HEK293 (cell line): ENCODE data around the gene ACCSL.
A peak's percentile ranks its signal among the peaks of the same experiment; 100 is the strongest.

Experiments used
- CTCF ChIA-PET: fragments of 350-600 bp; formaldehyde crosslinking; extraction: SDS; loops from one replicate; lab custom pipeline; 2021; ENCODE audit warnings: antibody characterized with exemption; lab: Yijun Ruan, JAX
- POLR2A ChIA-PET: fragments of 300-600 bp; formaldehyde crosslinking; extraction: SDS; loops from one replicate; lab custom pipeline; 2020; ENCODE audit warnings: antibody characterized with exemption, inconsistent platforms; lab: Yijun Ruan, JAX
- H3K27ac ChIP-seq: fragments of 200-500 bp; sonication (Bioruptor generic); 2 replicates; pipeline ENCODE4 v1.5.1; 2014; ENCODE audit warnings: low read depth, low read length, control low read depth, inconsistent platforms; ENCODE audit errors: extremely low read depth
- H3K36me3 ChIP-seq, 2 experiments: fragments of 200-500 bp in 1 of 2; sonication (Bioruptor generic) in 1 of 2; 1 replicate in 1 of 2; 2 replicates in 1 of 2; pipeline ENCODE4 v1.5.1; 2014 to 2017; ENCODE audit warnings: inconsistent platforms in 2 of 2, low read length in 2 of 2; ENCODE audit not compliant: control insufficient read depth in 2 of 2, insufficient read depth in 1 of 2
- H3K4me1 ChIP-seq: fragments of 200-500 bp; sonication (Bioruptor generic); 2 replicates; pipeline ENCODE4 v1.5.1; 2014; ENCODE audit warnings: mild to moderate bottlenecking, low read length, inconsistent platforms; ENCODE audit not compliant: control insufficient read depth, insufficient read depth
- H3K4me3 ChIP-seq: 2 replicates; pipeline ENCODE4 v1.5.1; 2011; ENCODE audit warnings: low read depth, mild to moderate bottlenecking, control low read depth, low read length, moderate library complexity
- H3K9me3 ChIP-seq: fragments of 200-500 bp; sonication (Bioruptor generic); 2 replicates; pipeline ENCODE4 v1.5.1; 2014; ENCODE audit warnings: low read depth, low read length, inconsistent platforms; ENCODE audit not compliant: control insufficient read depth, insufficient read depth
- EGR2 ChIP-seq: fragments of 450-650 bp; formaldehyde crosslinking; IDR thresholded peaks from 2 replicates; pipeline ENCODE4 v1.5.1; 2016; ENCODE audit warnings: low read depth, missing biosample characterization, missing genetic modification characterization
- GLIS1 ChIP-seq: fragments of 450-650 bp; formaldehyde crosslinking; IDR thresholded peaks from 2 replicates; pipeline ENCODE4 v1.5.1; 2016; ENCODE audit warnings: missing biosample characterization, missing genetic modification characterization
- KLF7 ChIP-seq: fragments of 450-650 bp; formaldehyde crosslinking; IDR thresholded peaks from 2 replicates; pipeline ENCODE4 v1.5.1; 2016; ENCODE audit warnings: missing biosample characterization, missing genetic modification characterization, borderline replicate concordance
- MEIS1 ChIP-seq: sonication (generic); formaldehyde crosslinking; IDR thresholded peaks from 2 replicates; pipeline ENCODE4 v1.8.1; 2022; ENCODE audit warnings: missing genetic modification reagents, mild to moderate bottlenecking, borderline replicate concordance
- MZF1 ChIP-seq: fragments of 450-650 bp; formaldehyde crosslinking; IDR thresholded peaks from 2 replicates; pipeline ENCODE4 v1.5.1; 2017; ENCODE audit warnings: missing biosample characterization, missing genetic modification characterization, borderline replicate concordance
- REPIN1 ChIP-seq: fragments of 450-650 bp; formaldehyde crosslinking; IDR thresholded peaks from 2 replicates; pipeline ENCODE4 v1.5.1; 2017; ENCODE audit warnings: missing biosample characterization, missing genetic modification characterization, low read depth
- SP2 ChIP-seq: fragments of 450-650 bp; formaldehyde crosslinking; IDR thresholded peaks from 2 replicates; pipeline ENCODE4 v1.5.1; 2016; ENCODE audit warnings: missing biosample characterization, missing genetic modification characterization
- ZNF121 ChIP-seq: fragments of 450-650 bp; formaldehyde crosslinking; IDR thresholded peaks from 2 replicates; pipeline ENCODE4 v1.5.1; 2016; ENCODE audit warnings: missing biosample characterization, missing genetic modification characterization
- ZNF2 ChIP-seq: fragments of 450-650 bp; formaldehyde crosslinking; IDR thresholded peaks from 2 replicates; pipeline ENCODE4 v1.5.1; 2016; ENCODE audit warnings: missing biosample characterization, missing genetic modification characterization
- ZNF274 ChIP-seq, 2 experiments: fragments of 200-500 bp in 1 of 2; fragments of 450-650 bp in 1 of 2; sonication (Bioruptor generic) in 1 of 2; formaldehyde crosslinking in 1 of 2; IDR thresholded peaks; 2 replicates each; pipeline versions ENCODE4 v1.5.1 to v1.6.1; 2014 to 2016; ENCODE audit warnings: borderline replicate concordance in 1 of 2, inconsistent platforms in 1 of 2, low read length in 1 of 2, missing biosample characterization in 1 of 2, missing genetic modification characterization in 1 of 2
- ZNF350 ChIP-seq: fragments of 450-650 bp; formaldehyde crosslinking; IDR thresholded peaks from 2 replicates; pipeline ENCODE4 v1.5.0; 2017; ENCODE audit warnings: missing biosample characterization, mild to moderate bottlenecking, missing genetic modification characterization
- ZNF366 ChIP-seq: fragments of 450-650 bp; formaldehyde crosslinking; conservative IDR thresholded peaks from 2 replicates; pipeline ENCODE4 v1.5.1; 2016; ENCODE audit warnings: missing biosample characterization, missing genetic modification characterization
- ZNF473 ChIP-seq: fragments of 450-650 bp; formaldehyde crosslinking; IDR thresholded peaks from 2 replicates; pipeline ENCODE4 v1.5.1; 2017; ENCODE audit warnings: missing biosample characterization, missing genetic modification characterization
- ZNF585B ChIP-seq: fragments of 450-650 bp; formaldehyde crosslinking; IDR thresholded peaks from 2 replicates; pipeline ENCODE4 v1.5.1; 2016; ENCODE audit warnings: missing biosample characterization, missing genetic modification characterization
- ZNF610 ChIP-seq: fragments of 450-650 bp; formaldehyde crosslinking; IDR thresholded peaks from 2 replicates; pipeline ENCODE4 v1.5.1; 2016; ENCODE audit warnings: missing biosample characterization, missing genetic modification characterization, borderline replicate concordance
- ZNF624 ChIP-seq: fragments of 450-650 bp; formaldehyde crosslinking; IDR thresholded peaks from 2 replicates; pipeline ENCODE4 v1.5.1; 2017; ENCODE audit warnings: missing biosample characterization, missing genetic modification characterization
- ZNF654 ChIP-seq: fragments of 450-650 bp; formaldehyde crosslinking; IDR thresholded peaks from 2 replicates; pipeline ENCODE4 v1.5.1; 2016; ENCODE audit warnings: low read depth, missing biosample characterization, missing genetic modification characterization
- ZNF660 ChIP-seq: fragments of 450-650 bp; IDR thresholded peaks from 2 replicates; pipeline ENCODE4 v1.5.1; 2018; ENCODE audit warnings: missing biosample characterization, mild to moderate bottlenecking, missing genetic modification characterization
- ZNF664 ChIP-seq: fragments of 450-650 bp; formaldehyde crosslinking; IDR thresholded peaks from 2 replicates; pipeline ENCODE4 v1.5.1; 2016; ENCODE audit warnings: missing biosample characterization, missing genetic modification characterization
- TF ChIP-seq, protein P1 (sequence below): fragments of 450-650 bp; formaldehyde crosslinking; IDR thresholded peaks from 2 replicates; pipeline ENCODE4 v1.5.1; 2016; ENCODE audit warnings: missing biosample characterization, missing genetic modification characterization
- TF ChIP-seq, protein P2 (sequence below): fragments of 450-650 bp; formaldehyde crosslinking; IDR thresholded peaks from 2 replicates; pipeline ENCODE4 v1.5.1; 2016; ENCODE audit warnings: missing biosample characterization, missing genetic modification characterization
- TF ChIP-seq, protein P3 (sequence below): fragments of 450-650 bp; formaldehyde crosslinking; conservative IDR thresholded peaks from 2 replicates; pipeline ENCODE4 v1.5.1; 2016; ENCODE audit warnings: low read depth, missing biosample characterization, missing genetic modification characterization
- TF ChIP-seq, protein P4 (sequence below): fragments of 450-650 bp; formaldehyde crosslinking; IDR thresholded peaks from 2 replicates; pipeline ENCODE4 v1.5.1; 2016; ENCODE audit warnings: missing biosample characterization, missing genetic modification characterization
- TF ChIP-seq, protein P5 (sequence below): fragments of 450-650 bp; formaldehyde crosslinking; IDR thresholded peaks from 2 replicates; pipeline ENCODE4 v1.5.1; 2016; ENCODE audit warnings: missing biosample characterization, missing genetic modification characterization

ACCSL gene

DNA sequence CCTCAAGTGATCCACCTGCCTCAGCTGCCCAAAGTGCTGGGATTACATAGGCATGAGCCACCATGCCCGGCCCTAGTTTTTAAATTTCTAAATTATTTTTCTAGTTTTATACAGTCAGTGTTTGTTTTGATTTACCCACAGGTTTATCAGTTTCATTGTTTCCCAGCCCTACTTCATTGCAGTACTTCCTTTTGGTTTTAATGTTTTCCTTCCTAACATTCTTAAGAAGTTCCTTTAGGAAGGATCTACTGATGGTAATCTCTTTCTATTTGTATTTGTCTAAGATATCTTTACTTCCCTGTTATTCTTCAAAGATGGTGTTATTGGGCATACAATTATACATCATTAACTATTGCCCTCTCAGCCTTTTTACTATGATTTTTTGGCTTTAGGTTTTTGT lies 42.8 kb downstream of the ACCSL start:
- Histone ChIP-seq H3K9me3 (no peaks in the 10 kb centered on the region), H3K27ac (no peak overlapping the region), H3K36me3 (no peaks in the 10 kb centered on the region), H3K4me1 (no peaks in the 10 kb centered on the region), H3K4me3 (no peak overlapping the region)
- POLR2A ChIA-PET, result interaction anchor here (0.5 kb wide), 1 partner anchor 730 kb away, joined by 4 read pairs; no protein-coding TSS in a partner anchor
- CTCF ChIA-PET, result interaction anchor here (0.7 kb wide), 1 partner anchor 619 kb away, joined by 3 read pairs; no protein-coding TSS in a partner anchor
- TF ChIP-seq ZNF350 (tag by site-specific recombination) (no peak), ZNF366 (tag by site-specific recombination) (no peak), MEIS1 (CRISPR knock-in tag) (no peak), ZNF610 (no peak), ZNF274 (IDR thresholded peaks at IDR 0.05; ENCODE audit: low read length) (no peak), ZNF274 (tag by site-specific recombination; IDR thresholded peaks at IDR 0.05; ENCODE audit: borderline replicate concordance) (no peak), ZNF2 (no peak), ZNF624 (tag by site-specific recombination) (no peak), KLF7 (no peak), REPIN1 (tag by site-specific recombination) (no peak), ZNF473 (no peak)
- TF ChIP-seq, protein P1, sequence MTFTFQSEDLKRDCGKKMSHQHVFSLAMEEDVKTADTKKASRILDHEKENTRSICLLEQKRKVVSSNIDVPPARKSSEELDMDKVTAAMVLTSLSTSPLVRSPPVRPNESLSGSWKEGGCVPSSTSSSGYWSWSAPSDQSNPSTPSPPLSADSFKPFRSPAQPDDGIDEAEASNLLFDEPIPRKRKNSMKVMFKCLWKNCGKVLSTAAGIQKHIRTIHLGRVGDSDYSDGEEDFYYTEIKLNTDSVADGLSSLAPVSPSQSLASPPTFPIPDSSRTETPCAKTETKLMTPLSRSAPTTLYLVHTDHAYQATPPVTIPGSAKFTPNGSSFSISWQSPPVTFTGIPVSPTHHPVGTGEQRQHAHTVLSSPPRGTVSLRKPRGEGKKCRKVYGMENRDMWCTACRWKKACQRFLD (tag by site-specific recombination), result no peak
- TF ChIP-seq, protein P2, sequence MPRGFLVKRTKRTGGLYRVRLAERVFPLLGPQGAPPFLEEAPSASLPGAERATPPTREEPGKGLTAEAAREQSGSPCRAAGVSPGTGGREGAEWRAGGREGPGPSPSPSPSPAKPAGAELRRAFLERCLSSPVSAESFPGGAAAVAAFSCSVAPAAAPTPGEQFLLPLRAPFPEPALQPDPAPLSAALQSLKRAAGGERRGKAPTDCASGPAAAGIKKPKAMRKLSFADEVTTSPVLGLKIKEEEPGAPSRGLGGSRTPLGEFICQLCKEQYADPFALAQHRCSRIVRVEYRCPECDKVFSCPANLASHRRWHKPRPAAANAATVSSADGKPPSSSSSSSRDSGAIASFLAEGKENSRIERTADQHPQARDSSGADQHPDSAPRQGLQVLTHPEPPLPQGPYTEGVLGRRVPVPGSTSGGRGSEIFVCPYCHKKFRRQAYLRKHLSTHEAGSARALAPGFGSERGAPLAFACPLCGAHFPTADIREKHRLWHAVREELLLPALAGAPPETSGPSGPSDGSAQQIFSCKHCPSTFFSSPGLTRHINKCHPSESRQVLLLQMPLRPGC (tag by site-specific recombination), result no peak
- TF ChIP-seq, protein P3, sequence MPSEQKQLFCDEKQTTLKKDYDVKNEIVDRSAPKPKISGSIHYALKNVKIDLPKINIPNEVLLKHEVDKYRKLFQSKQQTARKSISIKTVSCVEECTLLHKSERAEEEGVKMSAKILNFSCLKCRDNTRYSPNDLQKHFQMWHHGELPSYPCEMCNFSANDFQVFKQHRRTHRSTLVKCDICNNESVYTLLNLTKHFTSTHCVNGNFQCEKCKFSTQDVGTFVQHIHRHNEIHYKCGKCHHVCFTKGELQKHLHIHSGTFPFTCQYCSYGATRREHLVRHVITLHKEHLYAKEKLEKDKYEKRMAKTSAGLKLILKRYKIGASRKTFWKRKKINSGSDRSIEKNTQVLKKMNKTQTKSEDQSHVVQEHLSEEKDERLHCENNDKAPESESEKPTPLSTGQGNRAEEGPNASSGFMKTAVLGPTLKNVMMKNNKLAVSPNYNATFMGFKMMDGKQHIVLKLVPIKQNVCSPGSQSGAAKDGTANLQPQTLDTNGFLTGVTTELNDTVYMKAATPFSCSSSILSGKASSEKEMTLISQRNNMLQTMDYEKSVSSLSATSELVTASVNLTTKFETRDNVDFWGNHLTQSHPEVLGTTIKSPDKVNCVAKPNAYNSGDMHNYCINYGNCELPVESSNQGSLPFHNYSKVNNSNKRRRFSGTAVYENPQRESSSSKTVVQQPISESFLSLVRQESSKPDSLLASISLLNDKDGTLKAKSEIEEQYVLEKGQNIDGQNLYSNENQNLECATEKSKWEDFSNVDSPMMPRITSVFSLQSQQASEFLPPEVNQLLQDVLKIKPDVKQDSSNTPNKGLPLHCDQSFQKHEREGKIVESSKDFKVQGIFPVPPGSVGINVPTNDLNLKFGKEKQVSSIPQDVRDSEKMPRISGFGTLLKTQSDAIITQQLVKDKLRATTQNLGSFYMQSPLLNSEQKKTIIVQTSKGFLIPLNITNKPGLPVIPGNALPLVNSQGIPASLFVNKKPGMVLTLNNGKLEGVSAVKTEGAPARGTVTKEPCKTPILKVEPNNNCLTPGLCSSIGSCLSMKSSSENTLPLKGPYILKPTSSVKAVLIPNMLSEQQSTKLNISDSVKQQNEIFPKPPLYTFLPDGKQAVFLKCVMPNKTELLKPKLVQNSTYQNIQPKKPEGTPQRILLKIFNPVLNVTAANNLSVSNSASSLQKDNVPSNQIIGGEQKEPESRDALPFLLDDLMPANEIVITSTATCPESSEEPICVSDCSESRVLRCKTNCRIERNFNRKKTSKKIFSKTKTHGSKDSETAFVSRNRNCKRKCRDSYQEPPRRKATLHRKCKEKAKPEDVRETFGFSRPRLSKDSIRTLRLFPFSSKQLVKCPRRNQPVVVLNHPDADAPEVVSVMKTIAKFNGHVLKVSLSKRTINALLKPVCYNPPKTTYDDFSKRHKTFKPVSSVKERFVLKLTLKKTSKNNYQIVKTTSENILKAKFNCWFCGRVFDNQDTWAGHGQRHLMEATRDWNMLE (tag by site-specific recombination), result no peak
- TF ChIP-seq, protein P4, sequence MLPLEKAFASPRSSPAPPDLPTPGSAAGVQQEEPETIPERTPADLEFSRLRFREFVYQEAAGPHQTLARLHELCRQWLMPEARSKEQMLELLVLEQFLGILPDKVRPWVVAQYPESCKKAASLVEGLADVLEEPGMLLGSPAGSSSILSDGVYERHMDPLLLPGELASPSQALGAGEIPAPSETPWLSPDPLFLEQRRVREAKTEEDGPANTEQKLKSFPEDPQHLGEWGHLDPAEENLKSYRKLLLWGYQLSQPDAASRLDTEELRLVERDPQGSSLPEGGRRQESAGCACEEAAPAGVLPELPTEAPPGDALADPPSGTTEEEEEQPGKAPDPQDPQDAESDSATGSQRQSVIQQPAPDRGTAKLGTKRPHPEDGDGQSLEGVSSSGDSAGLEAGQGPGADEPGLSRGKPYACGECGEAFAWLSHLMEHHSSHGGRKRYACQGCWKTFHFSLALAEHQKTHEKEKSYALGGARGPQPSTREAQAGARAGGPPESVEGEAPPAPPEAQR (tag by site-specific recombination), result no peak

DNA sequence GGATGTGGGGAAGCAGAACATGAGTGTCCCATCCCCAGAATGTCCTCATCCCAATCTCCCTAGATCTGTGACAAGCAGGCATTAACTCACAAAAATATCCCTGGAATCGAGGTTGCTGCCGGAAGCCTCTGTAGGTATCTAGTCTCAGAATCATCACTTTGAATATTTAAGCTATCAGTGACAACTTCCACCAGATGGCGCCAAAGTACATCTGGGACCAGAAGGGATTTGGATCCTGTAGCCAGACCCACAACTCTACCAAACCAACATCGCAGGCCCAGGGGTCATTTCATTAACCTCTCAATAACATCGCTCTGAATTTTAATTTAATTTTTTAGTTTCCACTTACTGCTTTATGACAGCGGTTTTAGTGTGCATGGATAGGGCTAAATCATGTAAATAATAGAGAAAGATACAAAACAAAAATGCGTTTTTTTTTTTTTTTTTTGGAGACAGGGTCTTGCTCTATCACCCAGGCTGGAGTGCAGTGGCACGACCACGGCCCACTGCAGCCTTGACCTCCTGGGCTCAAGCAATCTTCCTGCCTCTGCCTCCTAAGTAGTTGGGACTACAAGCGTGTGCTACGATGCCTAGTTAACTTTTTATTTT lies 46.6 kb downstream of the ACCSL start:
- Histone ChIP-seq H3K4me3 (no peak overlapping the region), H3K36me3 (peaks cover 0 to under 1% of the 10 kb centered on the region in 2 experiments; a peak in 1 of 3 replicates), H3K4me1 (no peaks in the 10 kb centered on the region), H3K27ac (no peak overlapping the region), H3K9me3 (no peaks in the 10 kb centered on the region)
- POLR2A ChIA-PET, result interaction anchor here (0.6 to 0.7 kb wide), 2 partner anchors 10 to 516 kb away, joined by 3 read pairs; no protein-coding TSS in a partner anchor
- CTCF ChIA-PET, result interaction anchor here (0.6 to 3.6 kb wide), 32 partner anchors 8 to 1544 kb away, joined by 3 to 64 read pairs (median 3); no protein-coding TSS in a partner anchor
- no peak for TF ChIP-seq ZNF664 (tag by site-specific recombination)
- no peak for TF ChIP-seq SP2
- TF ChIP-seq ZNF660 (tag by site-specific recombination), result no peak
- TF ChIP-seq ZNF585B (tag by site-specific recombination), result no peak
- TF ChIP-seq, protein P5, sequence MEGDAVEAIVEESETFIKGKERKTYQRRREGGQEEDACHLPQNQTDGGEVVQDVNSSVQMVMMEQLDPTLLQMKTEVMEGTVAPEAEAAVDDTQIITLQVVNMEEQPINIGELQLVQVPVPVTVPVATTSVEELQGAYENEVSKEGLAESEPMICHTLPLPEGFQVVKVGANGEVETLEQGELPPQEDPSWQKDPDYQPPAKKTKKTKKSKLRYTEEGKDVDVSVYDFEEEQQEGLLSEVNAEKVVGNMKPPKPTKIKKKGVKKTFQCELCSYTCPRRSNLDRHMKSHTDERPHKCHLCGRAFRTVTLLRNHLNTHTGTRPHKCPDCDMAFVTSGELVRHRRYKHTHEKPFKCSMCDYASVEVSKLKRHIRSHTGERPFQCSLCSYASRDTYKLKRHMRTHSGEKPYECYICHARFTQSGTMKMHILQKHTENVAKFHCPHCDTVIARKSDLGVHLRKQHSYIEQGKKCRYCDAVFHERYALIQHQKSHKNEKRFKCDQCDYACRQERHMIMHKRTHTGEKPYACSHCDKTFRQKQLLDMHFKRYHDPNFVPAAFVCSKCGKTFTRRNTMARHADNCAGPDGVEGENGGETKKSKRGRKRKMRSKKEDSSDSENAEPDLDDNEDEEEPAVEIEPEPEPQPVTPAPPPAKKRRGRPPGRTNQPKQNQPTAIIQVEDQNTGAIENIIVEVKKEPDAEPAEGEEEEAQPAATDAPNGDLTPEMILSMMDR (tag by site-specific recombination), result peak; percentile 33; the same call in 1 of the 2 replicates
- peak; percentile 62 for TF ChIP-seq ZNF654
- no peak for TF ChIP-seq GLIS1 (tag by site-specific recombination)
- 0 out of 2 replicates have a peak, but pooled peaks have one; percentile 7 for TF ChIP-seq ZNF121 (tag by site-specific recombination)
- TF ChIP-seq EGR2 (tag by site-specific recombination), result no peak
- TF ChIP-seq MZF1, result 0 out of 2 replicates have a peak, but pooled peaks have one; percentile 27
